NCI-H446 treated with DMSO at 0.1 percent for 48 hours (cell line): ENCODE data around the gene CMC1.

Source experiments
- DNase-seq: peaks from one replicate; lab custom pipeline; 2025; lab: John Stamatoyannopoulos, UW

The CMC1 gene

DNA sequence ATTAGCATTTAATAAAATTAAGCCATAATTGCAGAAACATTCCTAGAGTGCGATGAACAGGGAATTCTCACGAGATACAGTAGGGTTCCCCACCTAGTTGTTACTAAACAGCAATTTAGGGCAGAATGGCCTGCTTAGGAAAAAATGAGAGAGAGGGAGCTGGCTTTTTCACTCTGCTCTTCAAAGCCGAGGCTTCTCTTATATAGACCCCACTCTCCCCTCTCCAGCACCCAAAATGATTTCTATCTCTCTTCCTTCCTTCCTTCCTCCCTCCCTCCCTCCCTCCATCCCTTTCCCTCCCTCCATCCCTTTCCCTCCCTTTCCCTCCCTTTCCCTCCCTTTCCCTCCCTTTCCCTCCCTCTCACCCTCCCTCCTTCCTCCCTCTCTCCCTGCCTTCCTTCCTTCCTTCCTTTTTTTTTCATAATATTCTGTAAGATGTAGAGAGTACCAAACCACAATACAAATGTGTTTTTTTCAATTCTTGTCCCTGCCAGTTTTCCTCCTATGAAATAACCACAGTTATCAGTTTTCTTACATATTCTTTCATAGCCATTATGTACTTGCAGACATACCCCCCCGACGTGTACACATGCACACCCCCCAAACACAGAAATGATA is 59.0 kb downstream of the CMC1 start:
- no peak for DNase-seq

- DNase-seq, result no peak
These were observed 60.3 kb downstream of the CMC1 start for GRCh38 chr3:28301688-28302087.

DNA sequence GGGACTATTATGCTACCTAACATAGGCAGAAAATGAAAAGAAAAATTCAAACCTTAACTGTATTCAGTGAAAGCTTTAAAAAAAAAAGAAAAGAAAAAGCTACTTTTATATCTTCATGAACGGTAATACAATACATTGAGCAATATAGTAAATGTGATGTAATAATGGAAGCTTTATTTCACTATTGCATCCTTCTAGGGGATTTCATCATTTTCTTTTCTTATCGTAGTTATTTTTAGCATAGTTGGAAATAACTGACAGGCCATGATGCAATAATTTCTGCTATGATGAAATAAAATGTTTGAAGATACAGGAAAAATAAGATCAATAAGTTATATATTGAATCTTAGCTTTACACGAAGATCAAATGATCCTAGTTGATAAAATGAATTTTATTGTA is 66.8 kb downstream of the CMC1 start:
- no peak for DNase-seq

GRCh38 chr3:28315711-28316110 is 74.3 kb downstream of the CMC1 start:
- no peak for DNase-seq

DNA sequence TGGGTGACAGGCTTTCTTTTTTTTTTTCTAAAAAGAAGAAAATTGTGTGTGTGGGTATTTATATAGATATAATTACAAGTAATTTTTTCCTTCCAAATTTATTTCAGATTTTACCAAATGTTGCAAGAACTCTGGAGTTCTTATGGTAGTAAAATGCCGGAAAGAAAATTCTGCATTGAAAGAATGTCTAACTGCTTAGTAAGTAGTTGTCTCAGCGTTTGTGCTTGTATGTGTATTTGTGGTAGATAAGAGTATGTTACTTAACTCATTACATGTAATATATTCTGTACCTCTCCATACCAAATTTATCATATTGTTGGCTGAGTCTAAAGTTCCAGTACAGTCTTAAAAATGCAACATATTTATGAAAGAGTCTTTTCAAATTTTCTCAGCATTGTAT is 74.8 kb downstream of the CMC1 start:
- no peak for DNase-seq

DNA sequence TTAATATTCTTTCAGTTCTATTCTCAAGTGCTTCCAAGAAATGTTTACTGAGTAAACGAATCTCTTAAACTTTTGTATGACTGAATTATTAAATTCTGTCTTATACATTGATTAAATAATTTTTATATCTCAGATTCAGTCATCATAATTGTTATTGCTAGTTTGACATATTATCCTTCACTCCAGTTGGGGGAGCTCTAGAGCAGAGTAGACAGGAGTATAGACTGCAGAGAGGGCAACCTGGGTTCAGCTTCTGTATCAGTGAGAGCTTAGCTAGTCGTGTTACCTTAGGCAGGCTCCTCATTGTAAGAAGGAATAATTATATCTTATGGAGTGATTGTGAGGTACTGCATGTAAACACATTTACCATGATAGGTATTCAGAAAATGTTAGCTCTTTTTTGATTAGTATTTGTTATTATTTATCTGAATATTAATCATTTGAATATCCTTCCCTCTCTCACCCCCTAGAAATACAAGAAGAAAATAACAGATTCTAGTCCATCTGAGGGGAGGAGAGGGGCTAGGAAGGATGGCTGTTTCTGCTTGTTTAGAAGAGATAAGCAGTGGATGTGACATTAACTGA is 76.1 kb downstream of the CMC1 start:
- no peak for DNase-seq

DNA sequence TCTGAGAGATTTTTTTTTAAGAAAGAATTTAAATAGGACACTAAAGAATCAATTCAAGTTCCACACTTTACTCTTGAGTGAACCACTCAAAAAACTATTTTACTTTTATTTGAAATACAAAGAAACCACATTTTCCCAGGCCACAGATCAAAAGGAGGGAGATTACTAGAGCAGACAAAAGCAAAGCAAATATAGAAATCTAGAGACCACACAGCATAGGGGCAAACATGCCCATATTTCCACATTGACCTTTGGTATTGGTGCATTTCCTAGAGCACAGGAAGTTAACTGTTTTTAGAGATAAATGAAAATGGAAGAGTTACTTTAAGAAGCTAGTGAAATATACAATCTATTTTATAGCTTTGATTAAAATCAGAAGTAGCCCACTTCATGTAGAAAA is 79.6 kb downstream of the CMC1 start:
- no peak for DNase-seq

GRCh38 chr3:28322464-28322863 is 81.0 kb downstream of the CMC1 start:
- no peak for DNase-seq

DNA sequence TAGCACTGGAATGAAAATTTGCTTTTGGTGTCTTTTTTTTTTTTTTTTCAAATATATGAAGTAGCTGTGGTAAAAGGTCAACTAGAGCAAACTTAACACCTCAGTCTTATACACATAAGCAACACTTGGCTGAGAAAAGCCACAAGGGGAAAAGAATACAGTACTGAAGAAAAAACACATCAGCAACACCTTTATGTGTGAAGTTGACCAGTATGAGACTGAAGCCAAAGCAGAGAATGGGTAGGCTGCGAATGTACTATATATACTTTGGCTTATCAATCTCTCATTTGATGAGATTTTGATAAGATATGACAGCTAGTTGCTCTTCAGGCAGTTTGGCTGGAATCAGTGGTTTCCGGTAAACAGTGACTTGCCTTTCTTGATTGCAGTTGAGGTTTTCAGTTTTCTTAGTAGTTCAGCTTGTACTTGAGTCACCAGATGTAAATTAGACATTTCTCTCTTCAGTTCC is 85.1 kb downstream of the CMC1 start:
- DNase-seq, result no peak

DNA sequence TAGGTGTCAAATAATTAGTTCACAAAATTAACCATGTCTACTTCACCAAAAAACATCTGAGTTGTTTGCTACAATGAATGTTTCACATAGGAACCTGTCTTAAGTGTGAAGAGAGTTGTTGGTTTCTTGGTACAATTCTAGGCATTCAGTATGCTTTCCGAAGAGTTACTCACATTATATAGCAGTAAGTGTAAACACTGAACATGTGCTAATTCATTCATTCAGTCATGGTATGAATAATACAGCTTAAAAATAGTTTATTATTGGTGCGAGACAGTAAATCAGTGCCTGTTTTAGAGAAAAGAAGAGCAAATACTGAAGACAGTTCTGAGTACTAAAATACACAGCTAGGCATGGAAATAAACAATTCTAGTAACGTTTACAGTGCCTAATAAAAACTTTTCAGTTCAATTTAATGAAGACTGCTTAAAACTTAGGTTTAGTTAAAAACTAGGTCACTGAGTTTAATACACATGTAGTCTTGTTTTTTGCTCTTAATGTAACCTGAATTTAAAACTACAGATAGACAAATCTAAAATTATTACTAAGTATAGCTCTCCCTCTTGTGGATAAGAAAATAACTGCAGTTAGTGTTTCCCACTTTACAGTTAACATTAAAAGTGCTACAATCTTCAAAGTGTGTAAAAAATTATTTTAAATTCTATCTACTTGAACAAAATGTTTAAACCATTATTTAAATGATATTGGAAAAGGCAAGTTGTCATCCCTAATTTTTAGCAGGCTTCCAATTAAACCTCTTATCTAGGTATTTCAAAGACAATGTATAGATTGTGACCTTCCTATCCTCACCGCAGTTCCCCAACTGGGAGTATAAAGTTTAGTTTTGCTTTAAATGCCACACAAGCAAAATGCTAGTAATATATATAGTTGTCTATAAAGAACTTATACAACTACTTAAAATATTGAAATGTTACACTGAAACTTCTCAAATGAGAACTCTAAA is 87.1 kb downstream of the CMC1 start:
- DNase-seq, result no peak

GRCh38 chr3:28334552-28334951 is 93.1 kb downstream of the CMC1 start:
- DNase-seq, result no peak

DNA sequence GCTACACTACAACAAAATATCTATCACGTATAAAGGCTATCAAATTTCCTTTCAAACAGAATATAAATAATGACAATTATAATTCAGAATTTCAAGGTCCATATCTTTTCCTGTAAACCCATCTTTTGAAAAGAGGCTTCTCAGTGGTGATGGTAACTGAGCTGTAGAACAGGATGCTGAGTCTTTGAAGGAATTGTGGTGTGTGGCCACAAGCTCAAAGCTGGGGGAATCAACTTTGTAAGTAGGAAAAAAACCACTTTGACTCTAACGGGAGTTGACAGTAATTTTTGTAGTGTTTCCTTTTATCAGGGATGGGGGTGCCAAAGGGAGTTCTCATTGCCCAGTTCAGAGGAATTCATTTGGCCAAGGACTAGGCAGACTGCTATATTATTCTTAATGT is 93.8 kb downstream of the CMC1 start:
- no peak for DNase-seq

DNA sequence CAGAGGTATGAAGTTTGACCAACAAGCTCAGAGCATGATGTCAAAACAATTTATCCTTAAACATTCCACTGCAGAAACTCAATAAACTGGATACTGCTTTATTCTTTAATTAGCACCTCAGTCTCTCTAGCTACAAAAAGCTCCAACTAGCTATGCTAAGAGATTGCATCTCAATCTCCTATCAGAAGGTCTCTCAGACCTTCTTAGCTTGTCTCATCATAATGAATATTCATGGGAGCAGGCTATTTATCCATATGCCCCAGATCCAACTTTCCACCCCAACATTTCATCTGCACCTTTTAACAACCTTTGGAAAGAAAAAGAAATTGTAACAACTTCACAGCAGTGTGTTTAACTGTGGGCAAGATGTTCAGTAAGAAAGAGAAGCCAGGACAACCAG is 95.8 kb downstream of the CMC1 start:
- DNase-seq, result no peak

GRCh38 chr3:28343144-28343543 is 101.7 kb downstream of the CMC1 start:
- DNase-seq, result no peak

DNA sequence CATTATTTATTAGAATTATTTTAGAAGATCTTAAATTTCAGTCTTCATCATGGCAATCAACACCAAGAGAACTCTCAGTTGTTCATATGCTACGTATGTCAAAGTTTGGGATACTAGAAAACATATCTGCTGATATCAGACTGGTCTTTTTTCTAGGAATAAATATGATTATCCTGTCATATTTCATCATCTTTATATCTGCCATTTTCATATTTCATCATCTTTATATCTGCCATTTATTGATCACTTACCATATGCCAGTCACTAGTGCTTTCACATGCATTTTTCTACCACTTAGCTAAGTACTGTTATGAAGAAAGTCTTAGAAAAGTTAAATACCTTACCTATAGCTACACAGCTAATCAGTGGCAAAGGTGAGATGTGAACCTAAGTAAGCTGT is 104.3 kb downstream of the CMC1 start:
- DNase-seq, result no peak

DNA sequence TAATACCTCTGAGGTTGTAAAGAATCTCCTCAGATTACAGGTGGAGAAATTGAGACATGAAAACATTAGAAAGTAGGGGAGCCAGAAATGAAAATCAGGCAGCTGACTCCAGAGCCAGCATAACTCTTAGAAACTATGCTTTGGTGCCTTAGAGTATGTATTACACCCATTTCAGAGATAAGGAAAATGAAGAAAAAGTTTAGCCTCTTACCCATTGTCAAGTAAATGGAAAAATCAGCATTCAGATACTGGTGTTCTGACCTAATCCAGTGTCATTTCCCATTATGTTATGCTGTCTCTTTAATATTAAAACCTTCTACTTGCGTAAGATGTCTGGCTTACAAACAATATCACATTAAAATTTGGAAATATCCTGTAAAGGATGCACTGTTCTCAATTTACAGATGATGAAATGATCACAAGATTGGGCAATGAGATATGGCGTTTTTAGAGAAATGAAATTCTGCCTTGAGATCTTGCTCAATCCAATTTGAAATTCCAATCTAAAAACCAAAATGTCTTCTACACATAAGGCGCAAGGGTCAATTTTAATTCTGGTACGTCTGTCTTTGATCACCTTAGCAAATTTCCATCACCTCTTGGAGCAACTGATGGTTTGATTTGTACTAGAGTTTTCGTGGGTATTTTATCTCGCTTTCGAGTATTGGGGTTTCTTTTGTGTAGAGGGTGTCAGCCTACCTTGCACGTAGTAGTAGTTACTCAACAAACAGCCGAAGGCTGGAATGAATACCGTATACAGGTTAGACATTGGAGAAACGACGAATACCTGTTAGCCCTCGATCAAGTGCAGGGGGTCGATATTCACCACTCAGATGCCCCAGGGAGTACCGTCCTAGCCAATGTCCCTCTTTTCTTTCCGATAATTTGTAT is 106.2 kb downstream of the CMC1 start:
- no peak for DNase-seq

- DNase-seq, result no peak
These were observed 106.8 kb downstream of the CMC1 start for GRCh38 chr3:28348265-28348628.

DNA sequence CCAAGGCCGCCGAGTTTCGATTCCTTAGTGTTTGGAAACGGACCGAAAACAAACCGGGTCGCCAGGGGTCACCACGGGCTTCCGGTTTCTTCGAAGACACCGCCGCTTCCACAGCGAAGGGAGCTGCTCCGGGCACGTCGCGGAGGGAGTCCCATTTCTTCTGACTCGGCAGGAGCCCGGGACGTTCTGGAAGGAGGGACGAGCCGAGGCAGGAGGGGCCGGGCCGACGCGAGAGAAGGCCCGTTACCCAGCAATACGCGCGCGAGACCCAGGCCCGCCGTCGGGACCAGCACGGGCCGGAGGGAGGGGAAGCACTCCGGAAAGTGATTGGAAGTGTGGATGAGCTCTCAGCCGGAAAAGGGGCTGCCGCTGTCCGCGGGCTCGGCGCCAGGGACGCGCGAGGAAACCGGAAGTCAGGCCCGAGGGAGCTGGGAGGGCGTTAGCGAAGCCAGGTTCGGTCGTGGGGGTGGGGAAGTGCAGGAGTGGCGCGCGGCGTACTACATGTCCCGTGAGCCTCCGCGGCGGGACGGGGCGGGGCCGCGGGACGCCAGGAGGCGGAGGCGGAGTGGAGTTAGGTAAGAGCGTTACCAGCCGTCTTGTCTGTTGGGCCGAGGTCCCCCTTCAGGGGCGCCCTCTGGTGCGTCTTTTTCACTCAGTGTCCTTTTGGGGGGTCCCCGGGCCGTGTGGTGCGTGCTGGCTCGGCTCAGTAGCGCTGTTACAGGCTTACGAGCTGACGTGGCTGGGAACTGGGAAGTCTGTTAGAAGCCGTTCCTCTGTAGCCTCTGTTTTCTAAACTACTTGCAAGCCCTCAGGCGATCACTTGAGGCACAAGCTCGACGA is 107.4 kb downstream of the CMC1 start, which contains the start of the genes AZI2 and ZCWPW2:
TSS of gene AZI2 (minus strand) at position 196 of the 840 bp plus-strand sequence. CDS start 8,207 bp downstream, outside the sequence.
TSS of gene ZCWPW2 (plus strand) at position 93 of the 840 bp plus-strand sequence. CDS start 64,348 bp downstream, outside the sequence.
- peak; percentile 75 for DNase-seq

- DNase-seq, result no peak
These were observed 108.1 kb downstream of the CMC1 start for GRCh38 chr3:28349469-28350000.
